H9 (cell line): ENCODE data around the gene CLDN10. TPM values are rescaled to one million over a fixed set of nuclear protein-coding genes. Genes with fewer than 3 reads are reported as not detected.

Experiments used
- DNase-seq: peaks from one replicate; pipeline ENCODE4 v3.0.0-alpha.2; 2017
- H2AFZ ChIP-seq: one replicate; pipeline ENCODE4 v1.6.1; 2013; ENCODE audit warnings: mild to moderate bottlenecking, low read length, control low read depth, moderate library complexity
- H2AK5ac ChIP-seq: 2 replicates; pipeline ENCODE4 v1.6.1; 2013; ENCODE audit warnings: low read length, control low read depth, mixed read lengths; ENCODE audit not compliant: insufficient read length
- H2BK120ac ChIP-seq: one replicate; pipeline ENCODE4 v1.6.1; 2013; ENCODE audit warnings: low read depth, mild to moderate bottlenecking, low read length, control low read depth, inconsistent platforms; ENCODE audit not compliant: poor library complexity, severe bottlenecking
- H2BK12ac ChIP-seq: 2 replicates; pipeline ENCODE4 v1.6.1; 2013; ENCODE audit warnings: low read length, control low read depth, mixed read lengths, low read depth; ENCODE audit not compliant: insufficient read length
- H2BK15ac ChIP-seq: 2 replicates; pipeline ENCODE4 v1.6.1; 2013; ENCODE audit warnings: low read depth, low read length, control low read depth
- H2BK20ac ChIP-seq: one replicate; pipeline ENCODE4 v1.6.1; 2013; ENCODE audit warnings: low read depth, mild to moderate bottlenecking, low read length, control low read depth, inconsistent platforms; ENCODE audit not compliant: poor library complexity, severe bottlenecking
- H2BK5ac ChIP-seq: 2 replicates; pipeline ENCODE4 v1.6.1; 2013; ENCODE audit warnings: low read length, control low read depth, mixed read lengths; ENCODE audit not compliant: insufficient read length
- H3K14ac ChIP-seq: 2 replicates; pipeline ENCODE4 v1.6.1; 2013; ENCODE audit warnings: low read length, control low read depth; ENCODE audit not compliant: insufficient read depth
- H3K18ac ChIP-seq: 2 replicates; pipeline ENCODE4 v1.6.1; 2013; ENCODE audit warnings: low read depth, mild to moderate bottlenecking, mixed read lengths, low read length, control low read depth; ENCODE audit not compliant: insufficient read length
- H3K23ac ChIP-seq: 2 replicates; pipeline ENCODE4 v1.6.1; 2013; ENCODE audit warnings: low read length, control low read depth, mixed read lengths, low read depth; ENCODE audit not compliant: insufficient read length
- H3K23me2 ChIP-seq: 2 replicates; pipeline ENCODE4 v1.6.1; 2013; ENCODE audit warnings: low read depth, mild to moderate bottlenecking, mixed read lengths, low read length, control low read depth; ENCODE audit not compliant: insufficient read length, poor library complexity, severe bottlenecking
- H3K27ac ChIP-seq: 2 replicates; pipeline ENCODE4 v1.5.1; 2013; ENCODE audit warnings: low read length, control low read depth, mixed read lengths, low read depth; ENCODE audit not compliant: insufficient read length
- H3K27me3 ChIP-seq: 2 replicates; pipeline ENCODE4 v1.6.1; 2013; ENCODE audit warnings: low read length, control low read depth, inconsistent platforms; ENCODE audit not compliant: insufficient read depth
- H3K4ac ChIP-seq: 2 replicates; pipeline ENCODE4 v1.6.1; 2013; ENCODE audit warnings: low read depth, mild to moderate bottlenecking, control low read depth, inconsistent platforms, low read length, moderate library complexity
- H3K4me1 ChIP-seq: 2 replicates; pipeline ENCODE4 v1.6.1; 2013; ENCODE audit warnings: low read length, control low read depth, inconsistent platforms; ENCODE audit not compliant: insufficient read depth
- H3K4me2 ChIP-seq: 2 replicates; pipeline ENCODE4 v1.6.1; 2013; ENCODE audit warnings: low read length, control low read depth, mixed read lengths; ENCODE audit not compliant: insufficient read length, insufficient read depth
- H3K56ac ChIP-seq: 2 replicates; pipeline ENCODE4 v1.6.1; 2013; ENCODE audit warnings: low read depth, mild to moderate bottlenecking, mixed read lengths, low read length, control low read depth; ENCODE audit not compliant: insufficient read length
- H3K79me1 ChIP-seq: 2 replicates; pipeline ENCODE4 v1.6.1; 2013; ENCODE audit warnings: low read depth, mild to moderate bottlenecking, moderate library complexity, low read length, control low read depth, inconsistent platforms; ENCODE audit not compliant: insufficient read depth, poor library complexity, severe bottlenecking
- H3K79me2 ChIP-seq: 2 replicates; pipeline ENCODE4 v1.6.1; 2013; ENCODE audit warnings: low read length, control low read depth, inconsistent platforms; ENCODE audit not compliant: insufficient read depth
- H3K9ac ChIP-seq: 2 replicates; pipeline ENCODE4 v1.6.1; 2013; ENCODE audit warnings: low read length, control low read depth, mixed read lengths; ENCODE audit not compliant: insufficient read length; ENCODE audit errors: extremely low read depth
- H3K9me3 ChIP-seq: one replicate; pipeline ENCODE4 v1.6.1; 2013; ENCODE audit warnings: low read depth, low read length, inconsistent platforms; ENCODE audit not compliant: control insufficient read depth
- H3T11ph ChIP-seq: one replicate; pipeline ENCODE4 v1.6.1; 2013; ENCODE audit warnings: mild to moderate bottlenecking, low read length, control low read depth, inconsistent platforms
- H4K20me1 ChIP-seq: one replicate; pipeline ENCODE4 v1.6.1; 2013; ENCODE audit not compliant: control insufficient read depth, insufficient read length, insufficient read depth
- H4K5ac ChIP-seq: 2 replicates; pipeline ENCODE4 v1.6.1; 2013; ENCODE audit warnings: low read depth, mild to moderate bottlenecking, mixed read lengths, low read length, control low read depth; ENCODE audit not compliant: insufficient read length
- H4K8ac ChIP-seq: replicated peaks from 2 replicates; pipeline ENCODE4 v1.6.1; 2013; ENCODE audit warnings: low read length, control low read depth, mixed read lengths, low read depth; ENCODE audit not compliant: insufficient read length
- H4K91ac ChIP-seq: 2 replicates; pipeline ENCODE4 v1.6.1; 2013; ENCODE audit warnings: low read depth, mild to moderate bottlenecking, moderate library complexity, mixed read lengths, low read length, control low read depth; ENCODE audit not compliant: insufficient read length
- H3K27ac Mint-ChIP-seq, 3 experiments: 2 replicates in 2 of 3; 3 replicates in 1 of 3; pipeline ENCODE4 v1.8.0; 2020 to 2021; ENCODE audit warnings: mixed read lengths in 3 of 3, mild to moderate bottlenecking in 1 of 3, moderate library complexity in 1 of 3
- H3K27me3 Mint-ChIP-seq: 2 replicates; pipeline ENCODE4 v1.8.0; 2021; ENCODE audit warnings: low read depth, mild to moderate bottlenecking, moderate library complexity, mixed read lengths
- H3K36me3 Mint-ChIP-seq, 3 experiments: 2 replicates in 2 of 3; 3 replicates in 1 of 3; pipeline ENCODE4 v1.8.0; 2020 to 2021; ENCODE audit warnings: low read depth in 3 of 3, mixed read lengths in 3 of 3; ENCODE audit not compliant: insufficient read depth in 1 of 3
- H3K4me1 Mint-ChIP-seq, 2 experiments: 2 replicates each; pipeline ENCODE4 v1.8.0; 2020; ENCODE audit warnings: mixed read lengths in 2 of 2
- H3K4me3 Mint-ChIP-seq, 2 experiments: 2 replicates in 1 of 2; 3 replicates in 1 of 2; pipeline ENCODE4 v1.8.0; 2020 to 2021; ENCODE audit warnings: mild to moderate bottlenecking in 2 of 2, mixed read lengths in 2 of 2, moderate library complexity in 1 of 2
- H3K9me3 Mint-ChIP-seq, 2 experiments: 2 replicates in 1 of 2; 3 replicates in 1 of 2; pipeline ENCODE4 v1.8.0; 2020; ENCODE audit warnings: mild to moderate bottlenecking in 2 of 2, mixed read lengths in 2 of 2, moderate library complexity in 1 of 2
- CTCF ChIP-seq: fragments of 200-600 bp; sonication (generic); conservative IDR thresholded peaks from 3 replicates; pipeline ENCODE4 v1.8.0; 2021; ENCODE audit warnings: antibody characterized with exemption, mild to moderate bottlenecking
- WGBS: extraction: QIAGEN DNeasy Blood & Tissue Kit; methylation state at CpG from one replicate; pipeline ENCODE4 v1.1.7; 2013; ENCODE audit warnings: missing lambda C conversion rate, low lambda C conversion rate, mixed read lengths; ENCODE audit not compliant: insufficient read length; ENCODE audit errors: extremely low coverage; 5-methylcytosine and 5-hydroxymethylcytosine counted together
- total RNA-seq: library from RNA; stranded (reverse); gene quantifications from 2 replicates; pipeline ENCODE4 v1.2.1, GENCODE V29; 2021

Gene CLDN10
- total RNA-seq, 1 experiment from 2014 or later, result 20.7 TPM

- H3K27ac ChIP-seq, result no peak overlapping the region
- H4K5ac ChIP-seq, result no peak overlapping the region
- H3K79me1 ChIP-seq, result no peaks in the 10 kb centered on the region
- H3K18ac ChIP-seq, result no peak overlapping the region
- H4K8ac ChIP-seq, result no peak overlapping the region
- no peaks in the 10 kb centered on the region for H3K27me3 ChIP-seq
- H3K4ac ChIP-seq, result no peak overlapping the region
- H3K36me3 Mint-ChIP-seq, result no peaks in the 10 kb centered on the region
- no peak overlapping the region for H2BK15ac ChIP-seq
- no peak overlapping the region for H2BK120ac ChIP-seq
- no peaks in the 10 kb centered on the region for H4K20me1 ChIP-seq
- no peaks in the 10 kb centered on the region for H3K23me2 ChIP-seq
- no peak overlapping the region for H2BK12ac ChIP-seq
- H2AK5ac ChIP-seq, result no peak overlapping the region
- H3K4me1 Mint-ChIP-seq, result peaks cover 20 to 27% of the 10 kb centered on the region in 2 experiments
- no peaks in the 10 kb centered on the region for H3K4me1 ChIP-seq
- no peak for TF ChIP-seq CTCF
- H3K79me2 ChIP-seq, result no peaks in the 10 kb centered on the region
- DNase-seq, result no peak
- no peak overlapping the region for H2BK20ac ChIP-seq
- H3K4me3 Mint-ChIP-seq, result no peak overlapping the region
- H3K9me3 ChIP-seq, result no peaks in the 10 kb centered on the region
- H3K9me3 Mint-ChIP-seq, result no peaks in the 10 kb centered on the region
- H2AFZ ChIP-seq, result no peak overlapping the region
- H3T11ph ChIP-seq, result no peak overlapping the region
- H3K23ac ChIP-seq, result no peak overlapping the region
- WGBS, result no CpG with 5 or more reads among the region's 2 CpGs
- no peak overlapping the region for H3K4me2 ChIP-seq
- no peaks in the 10 kb centered on the region for H3K27me3 Mint-ChIP-seq
- no peak overlapping the region for H3K14ac ChIP-seq
- H3K27ac Mint-ChIP-seq, result peak overlapping the region in 2 of 3 experiments; percentile 41 to 45; a peak in 2 of 7 replicates
- H2BK5ac ChIP-seq, result no peak overlapping the region
- H4K91ac ChIP-seq, result no peak overlapping the region
- H3K56ac ChIP-seq, result no peak overlapping the region
- H3K9ac ChIP-seq, result no peak overlapping the region
These were observed 11.2 kb upstream of the CLDN10 start for GRCh38 chr13:95541308-95541707.
